SK-N-MC (cell line): Measurements from ENCODE around the gene EPDR1.

Experiments
- DNase-seq: peaks from one replicate; pipeline ENCODE4 v3.0.0-alpha.2; 2011; ENCODE audit warnings: low read depth, low spot score
- H3K27ac ChIP-seq: fragments of 200-600 bp; sonication (generic); 2 replicates; pipeline ENCODE4 v1.5.1; 2016; ENCODE audit warnings: mixed run types
- H3K36me3 ChIP-seq: fragments of 200-600 bp; sonication (generic); 2 replicates; pipeline ENCODE4 v1.6.1; 2017; ENCODE audit warnings: antibody characterized with exemption, low read length, mixed read lengths; ENCODE audit not compliant: insufficient read depth
- H3K4me3 ChIP-seq: fragments of 200-600 bp; sonication (generic); 2 replicates; pipeline ENCODE4 v1.5.1; 2016
- H3K9ac ChIP-seq: fragments of 200-600 bp; sonication (generic); 2 replicates; pipeline ENCODE4 v1.8.0; 2017; ENCODE audit warnings: mixed run types, mixed read lengths; ENCODE audit not compliant: insufficient read length
- H3K9me3 ChIP-seq: fragments of 200-600 bp; sonication (generic); 2 replicates; pipeline ENCODE4 v1.6.1; 2017; ENCODE audit warnings: low read depth, mild to moderate bottlenecking, antibody characterized with exemption, low read length, moderate library complexity, mixed read lengths
- EZH2 ChIP-seq: fragments of 200-600 bp; sonication (generic); IDR thresholded peaks from one replicate; pipeline ENCODE4 v1.6.1; 2017; ENCODE audit warnings: antibody characterized with exemption
- FOXP2 ChIP-seq: optimal IDR thresholded peaks from 2 replicates; pipeline ENCODE3; 2011; ENCODE audit warnings: mild to moderate bottlenecking, moderate library complexity; ENCODE audit not compliant: insufficient read depth; ENCODE audit errors: extremely low read length, control extremely low read depth
- POLR2AphosphoS5 ChIP-seq: IDR thresholded peaks from 2 replicates; pipeline ENCODE4 v1.6.1; 2012; ENCODE audit warnings: mild to moderate bottlenecking, low read depth, low read length, borderline replicate concordance

Gene EPDR1

GRCh38 chr7:37981664-37982063 lies 61.2 kb downstream of the EPDR1 start:
- Histone ChIP-seq H3K27ac (no peak overlapping the region), H3K9ac (no peak overlapping the region), H3K36me3 (no peaks in the 10 kb centered on the region), H3K9me3 (no peaks in the 10 kb centered on the region), H3K4me3 (no peak overlapping the region)
- DNase-seq, result no peak
- TF ChIP-seq EZH2 (no peak), POLR2AphosphoS5 (no peak), FOXP2 (no peak)

- Histone ChIP-seq H3K9me3 (no peaks in the 10 kb centered on the region), H3K36me3 (no peaks in the 10 kb centered on the region), H3K27ac (no peak overlapping the region), H3K4me3 (no peak overlapping the region), H3K9ac (no peak overlapping the region)
- TF ChIP-seq FOXP2 (no peak), POLR2AphosphoS5 (no peak), EZH2 (no peak)
- no peak for DNase-seq
These were observed 62.0 kb downstream of the EPDR1 start for GRCh38 chr7:37982423-37982822.

- TF ChIP-seq POLR2AphosphoS5, result no peak
- TF ChIP-seq EZH2, result no peak
- TF ChIP-seq FOXP2, result no peak
- Histone ChIP-seq H3K36me3 (no peaks in the 10 kb centered on the region), H3K9ac (no peak overlapping the region), H3K27ac (no peak overlapping the region), H3K4me3 (no peak overlapping the region), H3K9me3 (no peaks in the 10 kb centered on the region)
- no peak for DNase-seq
These were observed 64.4 kb downstream of the EPDR1 start for GRCh38 chr7:37984750-37985390.

GRCh38 chr7:37986908-37987330 lies 66.5 kb downstream of the EPDR1 start:
- H3K36me3 ChIP-seq, result no peaks in the 10 kb centered on the region

GRCh38 chr7:37987732-37988131 lies 67.3 kb downstream of the EPDR1 start:
- Histone ChIP-seq H3K4me3 (no peak overlapping the region), H3K27ac (no peak overlapping the region), H3K9me3 (no peaks in the 10 kb centered on the region), H3K36me3 (no peaks in the 10 kb centered on the region), H3K9ac (no peak overlapping the region)
- TF ChIP-seq FOXP2 (no peak), EZH2 (no peak), POLR2AphosphoS5 (no peak)
- DNase-seq, result no peak

More at GRCh38 chr7:37986908-37987330, 66.5 kb downstream of the EPDR1 start:
- H3K9ac ChIP-seq, result no peak overlapping the region
- no peak overlapping the region for H3K4me3 ChIP-seq
- H3K9me3 ChIP-seq, result no peaks in the 10 kb centered on the region
- TF ChIP-seq EZH2 (no peak), POLR2AphosphoS5 (no peak), FOXP2 (no peak)
- H3K27ac ChIP-seq, result no peak overlapping the region
- DNase-seq, result no peak

- no peak overlapping the region for H3K27ac ChIP-seq
These were observed 68.5 kb downstream of the EPDR1 start for GRCh38 chr7:37988721-37989650.

GRCh38 chr7:37990337-37990736 lies 69.9 kb downstream of the EPDR1 start:
- TF ChIP-seq POLR2AphosphoS5 (no peak), FOXP2 (no peak), EZH2 (no peak)
- H3K36me3 ChIP-seq, result no peaks in the 10 kb centered on the region
- no peaks in the 10 kb centered on the region for H3K9me3 ChIP-seq
- DNase-seq, result no peak
- H3K27ac ChIP-seq, result no peak overlapping the region
- no peak overlapping the region for H3K9ac ChIP-seq
- no peak overlapping the region for H3K4me3 ChIP-seq

More at GRCh38 chr7:37988721-37989650, 68.5 kb downstream of the EPDR1 start:
- Histone ChIP-seq H3K4me3 (no peak overlapping the region), H3K9ac (no peak overlapping the region), H3K36me3 (no peaks in the 10 kb centered on the region), H3K9me3 (no peaks in the 10 kb centered on the region)
- TF ChIP-seq EZH2 (no peak), POLR2AphosphoS5 (no peak), FOXP2 (no peak)
- DNase-seq, result no peak

- no peak for TF ChIP-seq EZH2
- no peak for TF ChIP-seq FOXP2
- TF ChIP-seq POLR2AphosphoS5, result no peak
- no peak overlapping the region for H3K9ac ChIP-seq
- no peaks in the 10 kb centered on the region for H3K9me3 ChIP-seq
- H3K4me3 ChIP-seq, result no peak overlapping the region
- no peak for DNase-seq
- no peak overlapping the region for H3K27ac ChIP-seq
- H3K36me3 ChIP-seq, result no peaks in the 10 kb centered on the region
These were observed 72.6 kb downstream of the EPDR1 start for GRCh38 chr7:37993060-37993501.
